ENCODE measurements around the gene CEBPZ. TPM values are rescaled to one million over a fixed set of nuclear protein-coding genes. Genes with fewer than 3 reads are reported as not detected.

CEBPZ gene
- total and polyA plus RNA-seq, 2 donors (not counting 1 experiment from before 2014, with no cell fraction given): 5.3 to 56.5 TPM

DNA sequence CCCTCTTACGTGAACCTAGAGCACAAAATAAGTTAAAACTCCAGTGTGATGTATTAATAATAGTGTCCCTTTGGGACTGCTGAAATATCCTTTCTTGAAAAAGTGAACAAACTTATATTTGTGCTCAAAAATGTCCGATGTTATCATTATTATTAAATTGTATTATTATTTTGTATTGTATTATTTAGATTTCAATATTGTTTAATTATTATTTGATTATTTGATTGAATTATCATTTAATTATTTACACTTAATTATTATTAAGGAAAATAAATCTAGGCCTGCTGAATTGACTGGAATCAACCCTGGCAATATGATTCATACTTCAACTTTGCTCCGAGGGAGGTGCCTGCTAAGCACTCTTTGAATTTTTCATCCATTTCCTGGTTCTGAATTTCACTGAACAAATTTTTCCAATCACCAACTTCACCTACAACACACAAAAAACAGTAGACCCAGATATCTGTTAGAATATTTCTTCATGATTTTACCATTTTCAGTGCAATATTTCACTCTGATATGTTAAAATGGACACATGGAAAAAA is 63.7 kb downstream of the CEBPZ start:
- ChIA-PET CTCF (interaction anchor here (1.4 to 4.9 kb wide), 5 partner anchors 11 to 709 kb away, joined by 3 to 27 read pairs (median 20); partner anchors contain the start of genes CEBPZOS and EIF2AK2), POLR2A (no interaction called here)
- H4K20me1 ChIP-seq (ENCODE audit: control insufficient read depth, insufficient read depth, low read length, poor library complexity, severe bottlenecking): no peaks in the 10 kb centered on the region
- H3K79me2 ChIP-seq (ENCODE audit: control insufficient read depth, insufficient read depth, low read length): no peaks in the 10 kb centered on the region
- H3K4me2 ChIP-seq (replicated peaks; ENCODE audit: low read depth, low read length, poor library complexity, severe bottlenecking): no peak overlapping the region
- no peak for TF ChIP-seq EZH2 (IDR thresholded peaks at IDR 0.05; ENCODE audit: borderline replicate concordance, insufficient read depth, low read depth, low read length, poor library complexity, severe bottlenecking)
- TF ChIP-seq, protein P1, sequence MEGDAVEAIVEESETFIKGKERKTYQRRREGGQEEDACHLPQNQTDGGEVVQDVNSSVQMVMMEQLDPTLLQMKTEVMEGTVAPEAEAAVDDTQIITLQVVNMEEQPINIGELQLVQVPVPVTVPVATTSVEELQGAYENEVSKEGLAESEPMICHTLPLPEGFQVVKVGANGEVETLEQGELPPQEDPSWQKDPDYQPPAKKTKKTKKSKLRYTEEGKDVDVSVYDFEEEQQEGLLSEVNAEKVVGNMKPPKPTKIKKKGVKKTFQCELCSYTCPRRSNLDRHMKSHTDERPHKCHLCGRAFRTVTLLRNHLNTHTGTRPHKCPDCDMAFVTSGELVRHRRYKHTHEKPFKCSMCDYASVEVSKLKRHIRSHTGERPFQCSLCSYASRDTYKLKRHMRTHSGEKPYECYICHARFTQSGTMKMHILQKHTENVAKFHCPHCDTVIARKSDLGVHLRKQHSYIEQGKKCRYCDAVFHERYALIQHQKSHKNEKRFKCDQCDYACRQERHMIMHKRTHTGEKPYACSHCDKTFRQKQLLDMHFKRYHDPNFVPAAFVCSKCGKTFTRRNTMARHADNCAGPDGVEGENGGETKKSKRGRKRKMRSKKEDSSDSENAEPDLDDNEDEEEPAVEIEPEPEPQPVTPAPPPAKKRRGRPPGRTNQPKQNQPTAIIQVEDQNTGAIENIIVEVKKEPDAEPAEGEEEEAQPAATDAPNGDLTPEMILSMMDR (IDR thresholded peaks at IDR 0.05): no peak
- 88% methylated on average over 1 of the region's 3 CpGs for WGBS (ENCODE audit: insufficient coverage)
- no peaks in the 10 kb centered on the region for H3K4me1 ChIP-seq (ENCODE audit: control insufficient read depth in 2 of 2, insufficient read depth in 2 of 2, low read length in 2 of 2)
- no peak overlapping the region for H3K4me3 ChIP-seq (ENCODE audit: control extremely low read depth in 1 of 5, extremely low read depth in 1 of 5, insufficient read depth in 1 of 5, low read depth in 2 of 5, low read length in 4 of 5)
- Mint-ChIP-seq H3K9me3 (ENCODE audit: insufficient read depth) (no peaks in the 10 kb centered on the region), H3K27me3 (no peaks in the 10 kb centered on the region), H3K4me1 (peaks cover 2% of the 10 kb centered on the region), H3K4me3 (no peak overlapping the region), H3K27ac (no peak overlapping the region)
- no peak for ATAC-seq (ENCODE audit: low read depth)
- no peak overlapping the region for H3K9ac ChIP-seq (ENCODE audit: low read length)
- peaks cover 9 to 14% (median 14%) of the 10 kb centered on the region in 3 donors for H3K9me3 ChIP-seq (ENCODE audit: control extremely low read depth in 1 of 3, control insufficient read depth in 2 of 3, insufficient read depth in 1 of 3, low read length in 2 of 3)
- H2AFZ ChIP-seq (ENCODE audit: insufficient read depth, low read depth, low read length, poor library complexity, severe bottlenecking): no peak overlapping the region
- no peaks in the 10 kb centered on the region for H3K36me3 ChIP-seq (replicated peaks in 1 of 2; ENCODE audit: control extremely low read depth in 1 of 2, control insufficient read depth in 1 of 2, extremely low read depth in 1 of 2, insufficient read depth in 2 of 2, low read length in 1 of 2)
- no peaks in the 10 kb centered on the region for H3K27me3 ChIP-seq (replicated peaks in 1 of 4; ENCODE audit: control extremely low read depth in 1 of 4, control insufficient read depth in 3 of 4, insufficient read depth in 4 of 4, low read length in 3 of 4)
- no peak for DNase-seq
- intact Hi-C loops (cut with micrococcal nuclease): loop anchor here (1.0 to 5.0 kb wide), 3 partner anchors 225 to 710 kb away; no protein-coding TSS in a partner anchor
- H3K27ac ChIP-seq (ENCODE audit: low read length in 2 of 2): no peak overlapping the region

GRCh38 chr2:37164757-37165156 is 66.6 kb downstream of the CEBPZ start:
- Histone ChIP-seq H3K4me3 (ENCODE audit: control extremely low read depth in 1 of 5, extremely low read depth in 1 of 5, insufficient read depth in 1 of 5, low read depth in 2 of 5, low read length in 4 of 5) (no peak overlapping the region), H3K9ac (ENCODE audit: low read length) (no peak overlapping the region), H2AFZ (ENCODE audit: insufficient read depth, low read depth, low read length, poor library complexity, severe bottlenecking) (no peak overlapping the region), H3K4me1 (ENCODE audit: control insufficient read depth in 2 of 2, insufficient read depth in 2 of 2, low read length in 2 of 2) (no peaks in the 10 kb centered on the region), H3K36me3 (replicated peaks in 1 of 2; ENCODE audit: control extremely low read depth in 1 of 2, control insufficient read depth in 1 of 2, extremely low read depth in 1 of 2, insufficient read depth in 2 of 2, low read length in 1 of 2) (no peaks in the 10 kb centered on the region), H3K27me3 (replicated peaks in 1 of 4; ENCODE audit: control extremely low read depth in 1 of 4, control insufficient read depth in 3 of 4, insufficient read depth in 4 of 4, low read length in 3 of 4) (no peaks in the 10 kb centered on the region), H3K9me3 (ENCODE audit: control extremely low read depth in 1 of 3, control insufficient read depth in 2 of 3, insufficient read depth in 1 of 3, low read length in 2 of 3) (peaks cover 9 to 14% (median 14%) of the 10 kb centered on the region in 3 donors), H3K4me2 (replicated peaks; ENCODE audit: low read depth, low read length, poor library complexity, severe bottlenecking) (no peak overlapping the region), H3K27ac (ENCODE audit: low read length in 2 of 2) (no peak overlapping the region), H3K79me2 (ENCODE audit: control insufficient read depth, insufficient read depth, low read length) (no peaks in the 10 kb centered on the region), H4K20me1 (ENCODE audit: control insufficient read depth, insufficient read depth, low read length, poor library complexity, severe bottlenecking) (no peaks in the 10 kb centered on the region)
- no peak for TF ChIP-seq EZH2 (IDR thresholded peaks at IDR 0.05; ENCODE audit: borderline replicate concordance, insufficient read depth, low read depth, low read length, poor library complexity, severe bottlenecking)
- TF ChIP-seq, protein P1 (IDR thresholded peaks at IDR 0.05): no peak
- Mint-ChIP-seq H3K27me3 (no peaks in the 10 kb centered on the region), H3K4me1 (peaks cover 2% of the 10 kb centered on the region), H3K27ac (no peak overlapping the region), H3K4me3 (no peak overlapping the region), H3K9me3 (ENCODE audit: insufficient read depth) (no peaks in the 10 kb centered on the region)
- no peak for DNase-seq
- ATAC-seq (ENCODE audit: low read depth): no peak
- intact Hi-C loops (cut with micrococcal nuclease): loop anchor here (5.0 kb wide), 2 partner anchors 228 to 713 kb away; no protein-coding TSS in a partner anchor
- WGBS (ENCODE audit: insufficient coverage): no CpG with 5 or more reads among the region's 1 CpG
- ChIA-PET CTCF (no interaction called here), POLR2A (no interaction called here)
